Loucy (cell line): ENCODE data around the gene TSPO.
"Not testable (repeated sequence)": the region's sequence is repeated elsewhere in the genome, so short reads cannot be mapped to it uniquely, and the experiment has no call there.

Experiments used
- H2AFZ ChIP-seq: fragments of 200-600 bp; sonication (generic); 2 replicates; pipeline ENCODE4 v1.6.0; 2016; ENCODE audit warnings: antibody characterized with exemption, mild to moderate bottlenecking, low read length, moderate library complexity
- H3F3A ChIP-seq: fragments of 200-600 bp; 2 replicates; pipeline ENCODE4 v1.6.0; 2016; ENCODE audit warnings: antibody characterized with exemption, low read depth, mild to moderate bottlenecking
- H3K27me3 ChIP-seq: fragments of 200-600 bp; sonication (generic); 2 replicates; pipeline ENCODE4 v1.6.1; 2014; ENCODE audit warnings: low read length, mild to moderate bottlenecking; ENCODE audit not compliant: insufficient read depth, poor library complexity, severe bottlenecking
- H3K36me3 ChIP-seq: fragments of 200-600 bp; sonication (generic); 2 replicates; pipeline ENCODE4 v1.6.1; 2016; ENCODE audit warnings: low read length; ENCODE audit not compliant: insufficient read depth
- H3K4me1 ChIP-seq: fragments of 200-600 bp; sonication (generic); 2 replicates; pipeline ENCODE4 v1.5.1; 2014; ENCODE audit warnings: low read length, mild to moderate bottlenecking; ENCODE audit not compliant: insufficient read depth, poor library complexity, severe bottlenecking
- H3K4me2 ChIP-seq: fragments of 200-600 bp; sonication (generic); 2 replicates; pipeline ENCODE4 v1.6.0; 2014; ENCODE audit warnings: antibody characterized with exemption, low read length, low read depth, mild to moderate bottlenecking; ENCODE audit not compliant: poor library complexity, severe bottlenecking
- H3K4me3 ChIP-seq: fragments of 200-600 bp; sonication (generic); 2 replicates; pipeline ENCODE4 v1.5.1; 2014; ENCODE audit warnings: low read length, mild to moderate bottlenecking, mixed read lengths; ENCODE audit not compliant: poor library complexity, severe bottlenecking
- H3K79me2 ChIP-seq: fragments of 200-600 bp; sonication (generic); 2 replicates; pipeline ENCODE4 v1.6.1; 2014; ENCODE audit warnings: low read length; ENCODE audit not compliant: insufficient read depth
- H3K9ac ChIP-seq: fragments of 200-600 bp; sonication (generic); 2 replicates; pipeline ENCODE4 v1.6.0; 2014; ENCODE audit warnings: mild to moderate bottlenecking, low read depth, low read length, moderate library complexity; ENCODE audit not compliant: poor library complexity, severe bottlenecking
- H3K9me2 ChIP-seq: fragments of 200-600 bp; sonication (generic); replicated peaks from 2 replicates; pipeline ENCODE4 v1.6.1; 2016; ENCODE audit warnings: low read depth, low read length, mixed read lengths
- H3K9me3 ChIP-seq: fragments of 200-600 bp; sonication (generic); 2 replicates; pipeline ENCODE4 v1.6.1; 2014; ENCODE audit warnings: mild to moderate bottlenecking, antibody characterized with exemption, low read length, low read depth; ENCODE audit not compliant: insufficient read depth
- H4K20me1 ChIP-seq: fragments of 200-600 bp; sonication (generic); 2 replicates; pipeline ENCODE4 v1.6.0; 2014; ENCODE audit warnings: antibody characterized with exemption, low read length, mild to moderate bottlenecking; ENCODE audit not compliant: insufficient read depth, poor library complexity, severe bottlenecking
- EZH2phosphoT487 ChIP-seq: fragments of 200-600 bp; IDR thresholded peaks from 2 replicates; pipeline ENCODE4 v1.6.1; 2018; ENCODE audit warnings: antibody characterized with exemption, mild to moderate bottlenecking, moderate library complexity, borderline replicate concordance
- TF ChIP-seq, protein P1 (sequence below): fragments of 200-600 bp; sonication (generic); conservative IDR thresholded peaks from 2 replicates; pipeline ENCODE4 v1.5.1; 2014; ENCODE audit warnings: mild to moderate bottlenecking, antibody characterized with exemption, low read length

The TSPO gene

DNA sequence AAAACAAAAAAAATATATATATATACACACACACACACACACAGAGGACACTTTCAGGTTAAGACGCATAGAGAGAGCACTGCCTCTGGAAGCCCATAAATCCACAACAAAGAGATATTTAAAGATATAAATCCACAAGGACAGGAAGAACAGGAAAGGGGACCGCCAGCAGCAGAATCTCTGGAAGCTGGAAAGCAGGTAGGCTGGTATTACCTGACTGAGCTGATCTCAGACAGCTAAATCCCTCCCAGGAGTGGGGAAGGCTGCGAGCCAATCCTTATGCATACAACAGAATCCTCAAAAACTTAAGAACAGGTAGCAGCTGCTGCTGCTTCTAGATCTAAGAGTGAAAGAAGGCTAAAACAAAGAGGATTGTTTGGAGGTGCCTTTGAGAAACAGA, 6.4 kb upstream of the TSPO start:
- H3K27me3 ChIP-seq, result no peaks in the 10 kb centered on the region
- H3F3A ChIP-seq, result no peaks in the 10 kb centered on the region
- H3K9me2 ChIP-seq, result no peaks in the 10 kb centered on the region
- peaks cover 27% of the 10 kb centered on the region for H3K4me1 ChIP-seq
- H3K4me2 ChIP-seq, result no peak overlapping the region
- no peak overlapping the region for H3K4me3 ChIP-seq
- TF ChIP-seq EZH2phosphoT487, result no peak
- TF ChIP-seq, protein P1, sequence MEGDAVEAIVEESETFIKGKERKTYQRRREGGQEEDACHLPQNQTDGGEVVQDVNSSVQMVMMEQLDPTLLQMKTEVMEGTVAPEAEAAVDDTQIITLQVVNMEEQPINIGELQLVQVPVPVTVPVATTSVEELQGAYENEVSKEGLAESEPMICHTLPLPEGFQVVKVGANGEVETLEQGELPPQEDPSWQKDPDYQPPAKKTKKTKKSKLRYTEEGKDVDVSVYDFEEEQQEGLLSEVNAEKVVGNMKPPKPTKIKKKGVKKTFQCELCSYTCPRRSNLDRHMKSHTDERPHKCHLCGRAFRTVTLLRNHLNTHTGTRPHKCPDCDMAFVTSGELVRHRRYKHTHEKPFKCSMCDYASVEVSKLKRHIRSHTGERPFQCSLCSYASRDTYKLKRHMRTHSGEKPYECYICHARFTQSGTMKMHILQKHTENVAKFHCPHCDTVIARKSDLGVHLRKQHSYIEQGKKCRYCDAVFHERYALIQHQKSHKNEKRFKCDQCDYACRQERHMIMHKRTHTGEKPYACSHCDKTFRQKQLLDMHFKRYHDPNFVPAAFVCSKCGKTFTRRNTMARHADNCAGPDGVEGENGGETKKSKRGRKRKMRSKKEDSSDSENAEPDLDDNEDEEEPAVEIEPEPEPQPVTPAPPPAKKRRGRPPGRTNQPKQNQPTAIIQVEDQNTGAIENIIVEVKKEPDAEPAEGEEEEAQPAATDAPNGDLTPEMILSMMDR, result no peak
- no peaks in the 10 kb centered on the region for H3K36me3 ChIP-seq
- no peak overlapping the region for H3K9ac ChIP-seq
- no peaks in the 10 kb centered on the region for H3K9me3 ChIP-seq
- no peak overlapping the region for H2AFZ ChIP-seq
- peaks cover 21% of the 10 kb centered on the region for H3K79me2 ChIP-seq
- no peaks in the 10 kb centered on the region for H4K20me1 ChIP-seq

GRCh38 chr22:43145371-43145770, 6.0 kb upstream of the TSPO start:
- not testable (repeated sequence) for H4K20me1 ChIP-seq, H2AFZ ChIP-seq, H3K27me3 ChIP-seq, H3K9ac ChIP-seq, H3K4me3 ChIP-seq, H3K36me3 ChIP-seq, H3K9me2 ChIP-seq, H3F3A ChIP-seq, H3K4me2 ChIP-seq, H3K9me3 ChIP-seq
- Histone ChIP-seq H3K4me1 (peaks cover 27% of the 10 kb centered on the region), H3K79me2 (peaks cover 21% of the 10 kb centered on the region)

GRCh38 chr22:43146332-43146731, 5.0 kb upstream of the TSPO start:
- not testable (repeated sequence) for H2AFZ ChIP-seq, H3K36me3 ChIP-seq, H3K9ac ChIP-seq, H4K20me1 ChIP-seq, H3K4me3 ChIP-seq, H3K4me2 ChIP-seq, H3F3A ChIP-seq, H3K27me3 ChIP-seq, H3K9me3 ChIP-seq, H3K9me2 ChIP-seq
- Histone ChIP-seq H3K79me2 (peaks cover 13% of the 10 kb centered on the region), H3K4me1 (peaks cover 32% of the 10 kb centered on the region)

- H3F3A ChIP-seq, result no peaks in the 10 kb centered on the region
- peaks cover 16% of the 10 kb centered on the region for H3K79me2 ChIP-seq
- peaks cover 33% of the 10 kb centered on the region for H3K4me1 ChIP-seq
- TF ChIP-seq, protein P1, result no peak
- no peak for TF ChIP-seq EZH2phosphoT487
- H3K9ac ChIP-seq, result peak overlapping the region; percentile 43
- H4K20me1 ChIP-seq, result no peaks in the 10 kb centered on the region
- H3K4me2 ChIP-seq, result peak overlapping the region; percentile 20
- no peak overlapping the region for H3K4me3 ChIP-seq
- H2AFZ ChIP-seq, result no peak overlapping the region; the same call in 1 of the 2 replicates
- H3K27me3 ChIP-seq, result no peaks in the 10 kb centered on the region
- no peaks in the 10 kb centered on the region for H3K9me2 ChIP-seq
- no peaks in the 10 kb centered on the region for H3K9me3 ChIP-seq
- H3K36me3 ChIP-seq, result no peaks in the 10 kb centered on the region
Measured at GRCh38 chr22:43147821-43148220, 3.5 kb upstream of the TSPO start.
